Measurements from ENCODE around the gene GOLPH3. TPM values are rescaled to one million over a fixed set of nuclear protein-coding genes. Genes with fewer than 3 reads are reported as not detected.

The GOLPH3 gene
- total RNA-seq, 1 donor from 2014 or later = 64.6 TPM

DNA sequence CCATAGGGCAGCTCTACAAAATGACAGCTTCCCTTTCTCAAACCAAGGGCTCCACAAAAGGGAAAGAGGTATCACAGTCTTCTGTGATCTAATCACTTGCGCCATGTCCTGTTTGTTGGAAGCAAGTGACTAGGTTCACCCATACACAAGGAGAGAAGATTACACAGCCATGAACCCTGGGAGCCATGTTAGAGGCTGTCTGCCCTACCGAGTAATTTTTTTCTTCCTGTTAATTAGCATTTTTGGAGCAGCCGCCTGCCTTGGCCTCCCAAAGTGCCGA, 33.2 kb upstream of the GOLPH3 start:
- Histone ChIP-seq H3K4me3 (ENCODE audit: low read depth, low read length) (no peak overlapping the region), H3K36me3 (ENCODE audit: control insufficient read depth, insufficient read depth, low read length) (no peaks in the 10 kb centered on the region), H3K27me3 (ENCODE audit: control insufficient read depth, insufficient read depth, low read length) (no peaks in the 10 kb centered on the region)
- TF ChIP-seq, protein P1, sequence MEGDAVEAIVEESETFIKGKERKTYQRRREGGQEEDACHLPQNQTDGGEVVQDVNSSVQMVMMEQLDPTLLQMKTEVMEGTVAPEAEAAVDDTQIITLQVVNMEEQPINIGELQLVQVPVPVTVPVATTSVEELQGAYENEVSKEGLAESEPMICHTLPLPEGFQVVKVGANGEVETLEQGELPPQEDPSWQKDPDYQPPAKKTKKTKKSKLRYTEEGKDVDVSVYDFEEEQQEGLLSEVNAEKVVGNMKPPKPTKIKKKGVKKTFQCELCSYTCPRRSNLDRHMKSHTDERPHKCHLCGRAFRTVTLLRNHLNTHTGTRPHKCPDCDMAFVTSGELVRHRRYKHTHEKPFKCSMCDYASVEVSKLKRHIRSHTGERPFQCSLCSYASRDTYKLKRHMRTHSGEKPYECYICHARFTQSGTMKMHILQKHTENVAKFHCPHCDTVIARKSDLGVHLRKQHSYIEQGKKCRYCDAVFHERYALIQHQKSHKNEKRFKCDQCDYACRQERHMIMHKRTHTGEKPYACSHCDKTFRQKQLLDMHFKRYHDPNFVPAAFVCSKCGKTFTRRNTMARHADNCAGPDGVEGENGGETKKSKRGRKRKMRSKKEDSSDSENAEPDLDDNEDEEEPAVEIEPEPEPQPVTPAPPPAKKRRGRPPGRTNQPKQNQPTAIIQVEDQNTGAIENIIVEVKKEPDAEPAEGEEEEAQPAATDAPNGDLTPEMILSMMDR (IDR thresholded peaks at IDR 0.05; ENCODE audit: insufficient read depth, low read length, poor library complexity, severe bottlenecking) = no peak
- DNase-seq (ENCODE audit: low read depth) = no peak

DNA sequence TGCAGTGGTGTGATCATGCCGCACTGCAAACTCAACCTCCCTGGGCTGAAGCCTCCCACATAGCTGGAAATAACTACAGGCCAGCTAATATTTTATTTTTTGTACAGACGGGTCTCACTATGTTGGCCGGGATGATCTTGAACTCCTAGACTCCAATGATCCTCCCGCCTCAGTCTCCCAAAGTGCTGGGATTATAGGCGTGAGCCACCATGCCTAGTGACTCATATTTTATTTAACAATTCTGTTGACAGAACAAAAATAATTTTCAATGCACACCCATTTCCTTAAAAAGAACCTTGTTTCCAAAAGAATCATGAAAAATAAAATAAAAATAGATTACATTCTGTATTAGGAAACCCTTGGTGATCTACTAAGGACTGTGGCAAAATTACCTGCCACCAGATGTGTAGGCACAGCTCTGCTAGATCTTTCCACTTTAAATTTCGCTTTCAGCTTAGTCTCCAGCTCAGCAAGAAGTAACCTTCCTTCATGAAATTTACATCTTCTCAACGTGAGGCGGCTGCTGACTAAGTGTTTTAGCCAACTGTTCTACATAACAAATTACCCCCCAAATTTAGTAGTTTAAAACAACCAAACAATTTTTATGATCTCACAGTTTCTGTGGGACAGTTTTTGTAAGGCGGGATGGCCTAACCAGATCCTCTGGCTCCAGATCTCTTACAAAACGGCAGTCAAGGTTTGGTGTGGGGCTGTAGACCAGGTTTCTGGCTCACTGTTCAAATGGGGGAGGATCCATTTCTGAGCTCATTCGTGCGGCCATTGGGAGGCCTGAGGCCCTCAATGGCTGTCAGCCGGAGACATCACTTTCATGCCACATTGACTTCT, 32.6 kb upstream of the GOLPH3 start:
- DNase-seq (ENCODE audit: low read depth) = no peak
- H3K36me3 ChIP-seq (ENCODE audit: control insufficient read depth, insufficient read depth, low read length) = no peaks in the 10 kb centered on the region
- no peaks in the 10 kb centered on the region for H3K27me3 ChIP-seq (ENCODE audit: control insufficient read depth, insufficient read depth, low read length)
- no peak overlapping the region for H3K4me3 ChIP-seq (ENCODE audit: low read depth, low read length)
- TF ChIP-seq, protein P1 (IDR thresholded peaks at IDR 0.05; ENCODE audit: insufficient read depth, low read length, poor library complexity, severe bottlenecking) = no peak

DNA sequence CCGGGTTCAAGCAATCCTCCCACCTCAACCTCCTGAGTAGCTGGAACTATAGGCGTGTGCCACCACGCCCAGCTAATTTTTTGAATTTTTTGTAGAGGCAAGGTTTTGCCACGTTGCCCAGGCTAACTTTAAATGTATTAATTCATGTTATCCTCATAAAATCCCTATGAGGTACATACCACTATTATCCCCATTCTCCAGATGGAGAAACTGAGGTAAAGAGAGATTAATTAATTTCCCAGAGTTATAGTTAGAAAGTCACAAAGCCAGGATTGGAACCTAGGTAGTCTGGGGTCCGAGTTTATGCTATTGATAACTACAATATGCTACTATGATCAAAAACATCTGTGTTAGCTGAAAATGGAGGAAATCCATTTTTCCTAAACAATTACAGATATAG, 31.9 kb upstream of the GOLPH3 start:
- H3K4me3 ChIP-seq (ENCODE audit: low read depth, low read length) = no peak overlapping the region

DNA sequence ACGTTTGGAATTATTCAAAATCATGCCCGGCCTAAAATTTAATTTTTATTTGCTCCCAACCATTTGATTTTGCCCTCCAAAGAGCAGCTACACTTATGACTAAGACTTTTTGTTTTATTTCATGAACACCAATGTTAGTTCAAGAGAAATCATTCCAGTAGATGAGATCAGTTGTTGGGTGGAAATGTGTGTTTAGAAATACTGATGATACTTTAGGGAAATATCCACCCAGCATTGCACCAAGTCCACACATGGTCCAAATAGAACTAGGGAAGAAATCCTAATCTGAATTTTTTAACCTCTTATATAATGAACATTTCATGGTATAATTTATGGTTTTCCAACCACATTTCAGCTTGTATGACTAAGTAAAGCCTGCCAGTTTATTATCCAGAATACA, 28.3 kb upstream of the GOLPH3 start:
- TF ChIP-seq, protein P1 (IDR thresholded peaks at IDR 0.05; ENCODE audit: insufficient read depth, low read length, poor library complexity, severe bottlenecking) = no peak
- H3K27me3 ChIP-seq (ENCODE audit: control insufficient read depth, insufficient read depth, low read length) = no peaks in the 10 kb centered on the region
- no peak overlapping the region for H3K4me3 ChIP-seq (ENCODE audit: low read depth, low read length)
- no peak for DNase-seq (ENCODE audit: low read depth)
- no peaks in the 10 kb centered on the region for H3K36me3 ChIP-seq (ENCODE audit: control insufficient read depth, insufficient read depth, low read length)

More for the DNA sequence above, 31.9 kb upstream of the GOLPH3 start:
- H3K36me3 ChIP-seq (ENCODE audit: control insufficient read depth, insufficient read depth, low read length) = no peaks in the 10 kb centered on the region
- no peak for DNase-seq (ENCODE audit: low read depth)
- no peaks in the 10 kb centered on the region for H3K27me3 ChIP-seq (ENCODE audit: control insufficient read depth, insufficient read depth, low read length)
- TF ChIP-seq, protein P1 (IDR thresholded peaks at IDR 0.05; ENCODE audit: insufficient read depth, low read length, poor library complexity, severe bottlenecking) = no peak

DNA sequence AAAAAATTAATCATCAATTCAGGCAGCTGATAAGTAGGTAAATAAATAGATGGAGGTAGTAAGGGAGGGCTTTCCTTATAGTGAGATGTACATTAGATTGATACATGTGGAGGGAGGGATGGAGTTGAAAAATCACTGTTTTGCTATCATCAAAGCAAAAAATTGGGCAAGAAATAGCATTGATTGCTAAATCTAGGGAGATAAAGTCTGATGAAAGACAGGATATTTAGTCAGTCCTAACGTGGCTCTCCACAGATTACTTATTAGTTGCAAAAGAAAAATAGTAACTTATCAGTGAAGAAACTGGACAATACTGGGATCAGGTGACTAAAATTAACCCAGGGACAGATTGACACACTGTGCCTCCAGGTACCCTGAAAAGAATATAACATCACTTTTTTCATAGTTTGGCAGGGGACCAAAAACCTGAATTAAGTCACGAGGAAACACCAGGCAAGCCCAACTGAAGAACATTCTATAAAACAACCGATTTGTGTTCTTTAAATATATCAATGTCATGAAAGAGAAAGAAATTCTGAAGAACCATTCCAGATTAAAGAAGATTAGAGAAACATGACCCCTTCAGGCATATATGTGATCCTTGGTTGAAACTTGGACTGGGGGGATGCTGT, 27.1 kb upstream of the GOLPH3 start:
- DNase-seq (ENCODE audit: low read depth) = no peak
- TF ChIP-seq, protein P1 (IDR thresholded peaks at IDR 0.05; ENCODE audit: insufficient read depth, low read length, poor library complexity, severe bottlenecking) = no peak
- H3K36me3 ChIP-seq (ENCODE audit: control insufficient read depth, insufficient read depth, low read length) = no peaks in the 10 kb centered on the region
- H3K4me3 ChIP-seq (ENCODE audit: low read depth, low read length) = no peak overlapping the region
- H3K27me3 ChIP-seq (ENCODE audit: control insufficient read depth, insufficient read depth, low read length) = no peaks in the 10 kb centered on the region
